NT2/D1 (cell line): ENCODE data around the gene TOM1L1.
"Not testable (repeated sequence)": the region's sequence is repeated elsewhere in the genome, so short reads cannot be mapped to it uniquely, and the experiment has no call there.

Experiments
- DNase-seq: peaks from one replicate; pipeline ENCODE4 v3.0.0-alpha.2; 2011; ENCODE audit warnings: low read depth, low spot score
- H3K27me3 ChIP-seq: 2 replicates; pipeline ENCODE4 v1.6.0; 2011; ENCODE audit warnings: mild to moderate bottlenecking; ENCODE audit not compliant: insufficient read length, insufficient read depth
- H3K36me3 ChIP-seq: 2 replicates; pipeline ENCODE4 v1.6.1; 2011; ENCODE audit warnings: mild to moderate bottlenecking, low read length, mixed read lengths; ENCODE audit not compliant: insufficient read depth, insufficient read length
- H3K4me1 ChIP-seq: 2 replicates; pipeline ENCODE4 v1.5.1; 2011; ENCODE audit not compliant: insufficient read depth, insufficient read length
- H3K4me3 ChIP-seq: 2 replicates; pipeline ENCODE4 v1.5.1; 2011; ENCODE audit warnings: low read depth; ENCODE audit not compliant: insufficient read length
- H3K9ac ChIP-seq: 2 replicates; pipeline ENCODE4 v1.6.0; 2011; ENCODE audit warnings: low read depth; ENCODE audit not compliant: insufficient read length
- H3K9me3 ChIP-seq: 2 replicates; pipeline ENCODE4 v1.5.1; 2011; ENCODE audit warnings: mild to moderate bottlenecking, low read length; ENCODE audit not compliant: insufficient read depth
- SUZ12 ChIP-seq: IDR thresholded peaks from 2 replicates; pipeline ENCODE4 v1.6.1; 2011; ENCODE audit not compliant: insufficient read length, insufficient read depth; ENCODE audit errors: extremely low read depth
- YY1 ChIP-seq: IDR thresholded peaks from 2 replicates; pipeline ENCODE4 v1.6.1; 2011; ENCODE audit not compliant: insufficient read length, insufficient read depth
- ZNF274 ChIP-seq: IDR thresholded peaks from 2 replicates; pipeline ENCODE4 v1.6.1; 2011; ENCODE audit warnings: mild to moderate bottlenecking, low read depth, low read length

TOM1L1 gene

GRCh38 chr17:54864636-54865356, 35.9 kb upstream of the TOM1L1 start:
- Histone ChIP-seq H3K9me3 (no peaks in the 10 kb centered on the region), H3K9ac (no peak overlapping the region), H3K4me3 (no peak overlapping the region), H3K27me3 (no peaks in the 10 kb centered on the region), H3K36me3 (no peaks in the 10 kb centered on the region), H3K4me1 (no peaks in the 10 kb centered on the region)
- TF ChIP-seq ZNF274 (no peak), SUZ12 (no peak), YY1 (no peak)
- DNase-seq, result no peak

DNA sequence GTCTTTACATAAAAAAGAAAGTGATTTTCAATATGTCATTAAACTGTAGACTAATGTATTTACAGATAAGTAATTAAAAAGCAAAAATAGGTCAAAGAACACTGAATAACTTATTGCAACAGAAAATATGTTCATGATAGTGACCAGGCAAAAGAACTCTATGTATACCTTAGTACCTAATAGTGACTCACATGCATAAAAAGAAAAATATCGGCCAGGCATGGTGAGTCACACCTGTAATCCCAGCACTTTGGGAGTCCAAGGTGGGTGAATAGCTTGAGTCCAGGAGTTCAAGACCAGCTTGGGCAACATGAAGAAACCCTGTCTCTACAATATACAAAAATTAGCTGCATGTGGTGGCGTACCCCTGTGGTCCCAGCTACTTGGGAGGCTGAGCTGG, 33.0 kb upstream of the TOM1L1 start:
- TF ChIP-seq ZNF274 (no peak), SUZ12 (no peak), YY1 (no peak)
- Histone ChIP-seq H3K36me3 (no peaks in the 10 kb centered on the region), H3K9ac (no peak overlapping the region), H3K9me3 (no peaks in the 10 kb centered on the region), H3K4me3 (no peak overlapping the region), H3K4me1 (no peaks in the 10 kb centered on the region), H3K27me3 (no peaks in the 10 kb centered on the region)
- no peak for DNase-seq

DNA sequence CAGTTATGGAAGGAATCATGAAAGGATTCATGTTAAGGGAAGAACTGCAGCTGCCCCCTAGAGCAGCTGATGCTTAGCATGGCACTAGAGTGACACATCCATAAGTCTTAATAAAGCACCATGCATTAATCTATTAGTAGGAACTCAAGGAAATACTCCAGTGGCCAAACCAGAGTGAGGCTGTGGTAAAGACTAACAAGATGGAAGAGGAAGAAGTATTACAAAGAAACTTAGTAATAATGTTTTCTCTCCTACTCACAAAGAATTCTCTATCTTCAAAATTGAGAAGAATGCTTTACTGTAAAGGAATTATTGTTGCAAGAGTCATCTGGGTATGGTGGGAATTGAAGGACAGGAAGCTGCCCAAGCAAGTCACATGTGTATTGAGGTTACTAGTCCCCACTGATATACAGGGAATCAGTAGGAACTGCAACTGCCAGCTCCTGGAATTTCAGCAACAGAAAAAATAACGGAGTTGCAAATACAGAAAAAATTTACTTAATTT, 29.9 kb upstream of the TOM1L1 start:
- TF ChIP-seq SUZ12 (no peak), YY1 (no peak), ZNF274 (no peak)

DNA sequence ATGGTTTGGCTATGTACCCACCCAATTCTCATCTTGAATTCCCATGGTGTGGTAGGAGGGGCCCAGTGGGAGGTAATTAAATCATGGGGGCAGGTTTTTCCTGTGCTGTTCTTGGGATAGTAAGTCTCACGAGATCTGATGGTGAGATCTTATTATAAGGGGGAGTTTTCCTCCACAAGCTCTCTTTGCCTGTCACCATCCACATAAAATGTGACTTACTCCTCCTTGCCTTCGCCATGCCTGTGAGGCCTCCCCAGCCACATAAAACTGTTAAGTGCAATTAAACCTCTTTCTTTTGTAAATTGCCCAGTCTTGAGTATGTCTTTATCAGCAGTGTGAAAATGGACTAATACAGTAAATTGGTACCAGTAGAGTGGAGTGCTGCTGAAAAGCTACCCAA, 24.7 kb upstream of the TOM1L1 start:
- H3K9ac ChIP-seq, DNase-seq, H3K27me3 ChIP-seq, H3K36me3 ChIP-seq, H3K4me1 ChIP-seq, H3K4me3 ChIP-seq: not testable (repeated sequence)
- H3K9me3 ChIP-seq, result peaks cover 11% of the 10 kb centered on the region; the same call in 1 of the 2 replicates

More for the DNA sequence above, 29.9 kb upstream of the TOM1L1 start:
- DNase-seq, result no peak
- no peak overlapping the region for H3K9ac ChIP-seq
- H3K9me3 ChIP-seq, result no peaks in the 10 kb centered on the region
- no peak overlapping the region for H3K4me3 ChIP-seq
- H3K4me1 ChIP-seq, result no peaks in the 10 kb centered on the region
- no peaks in the 10 kb centered on the region for H3K27me3 ChIP-seq
- no peaks in the 10 kb centered on the region for H3K36me3 ChIP-seq

DNA sequence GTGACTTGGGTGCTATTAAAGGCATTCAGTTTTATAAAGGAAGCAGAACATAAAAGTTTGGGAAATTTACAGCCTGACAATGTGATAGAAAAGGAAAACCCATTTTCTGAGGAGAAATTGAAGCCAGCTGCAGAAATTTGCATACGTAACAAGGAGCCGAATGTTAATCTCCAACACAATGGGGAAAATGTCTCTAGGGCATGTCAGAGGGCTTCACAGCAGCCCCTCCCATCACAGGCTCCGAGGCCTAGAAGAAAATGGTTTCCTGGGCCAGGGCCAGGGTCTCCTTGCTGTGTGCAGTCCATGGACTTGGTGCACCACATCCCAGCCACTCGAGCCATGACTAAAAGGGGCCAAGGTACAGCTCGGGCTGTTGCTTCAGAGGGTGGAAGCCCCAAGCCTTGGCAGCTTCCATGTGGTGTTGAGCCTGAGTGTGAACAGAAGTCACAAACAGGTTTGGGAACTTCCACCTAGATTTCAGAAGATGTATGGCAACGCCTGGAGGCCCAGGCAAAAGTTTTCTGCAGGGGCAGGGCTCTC, 23.9 kb upstream of the TOM1L1 start:
- Histone ChIP-seq H3K9me3 (peaks cover 11% of the 10 kb centered on the region; the same call in 1 of the 2 replicates), H3K4me3 (no peak overlapping the region), H3K9ac (no peak overlapping the region), H3K27me3 (no peaks in the 10 kb centered on the region), H3K36me3 (no peaks in the 10 kb centered on the region), H3K4me1 (peaks cover 2% of the 10 kb centered on the region)
- DNase-seq, result no peak
- TF ChIP-seq YY1 (no peak), SUZ12 (no peak), ZNF274 (no peak)

GRCh38 chr17:54881255-54881972, 19.2 kb upstream of the TOM1L1 start:
- H3K4me3 ChIP-seq, result no peak overlapping the region
- H3K9ac ChIP-seq, result no peak overlapping the region
- H3K4me1 ChIP-seq, result no peaks in the 10 kb centered on the region
- DNase-seq, result no peak
- H3K27me3 ChIP-seq, result no peaks in the 10 kb centered on the region
- peaks cover 11% of the 10 kb centered on the region; the same call in 1 of the 2 replicates for H3K9me3 ChIP-seq
- H3K36me3 ChIP-seq, result no peaks in the 10 kb centered on the region
- no peak for TF ChIP-seq SUZ12
- no peak for TF ChIP-seq YY1
- no peak for TF ChIP-seq ZNF274

DNA sequence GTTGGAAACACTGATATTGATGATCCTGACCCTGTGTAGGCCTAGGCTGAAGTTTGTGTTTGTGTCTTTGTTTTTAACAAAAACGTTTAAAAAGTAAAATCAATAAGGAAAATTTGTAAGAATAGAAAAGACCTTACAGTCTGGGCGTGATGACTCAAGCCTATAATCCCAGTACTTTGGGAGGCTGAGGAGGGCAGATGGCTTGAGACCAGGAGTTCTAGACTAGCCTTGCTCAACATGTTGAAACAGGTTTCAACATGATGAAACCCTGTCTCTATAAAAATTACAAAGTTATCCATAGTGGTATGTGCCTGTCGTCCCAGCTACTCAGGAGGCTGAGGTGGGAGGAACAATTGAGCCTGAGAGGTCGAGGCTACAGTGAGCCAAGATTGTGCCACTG, 18.3 kb upstream of the TOM1L1 start:
- no peak for TF ChIP-seq YY1
- TF ChIP-seq ZNF274, result no peak
- no peak for TF ChIP-seq SUZ12
- DNase-seq, result no peak
- H3K4me3 ChIP-seq, result no peak overlapping the region
- H3K4me1 ChIP-seq, result no peaks in the 10 kb centered on the region
- H3K9me3 ChIP-seq, result peaks cover 11% of the 10 kb centered on the region; the same call in 1 of the 2 replicates
- H3K36me3 ChIP-seq, result no peaks in the 10 kb centered on the region
- H3K9ac ChIP-seq, result no peak overlapping the region
- H3K27me3 ChIP-seq, result no peaks in the 10 kb centered on the region
